H1 (cell line): Measurements from ENCODE around the gene XKR8. TPM values are rescaled to one million over a fixed set of nuclear protein-coding genes. Genes with fewer than 3 reads are reported as not detected.

Source experiments
- CTCF ChIA-PET: fragments of 300-600 bp; sonication (Branson Sonifier 250); formaldehyde crosslinking; loops from one replicate; lab custom pipeline; 2021; ENCODE audit not compliant: partially characterized antibody; lab: Charles Lee
- POLR2A ChIA-PET: fragments of 300-600 bp; sonication (Branson Sonifier 250); formaldehyde crosslinking; loops from one replicate; lab custom pipeline; 2021; ENCODE audit warnings: inconsistent platforms; ENCODE audit not compliant: partially characterized antibody; lab: Charles Lee
- DNase-seq, 2 experiments: peaks; one replicate each; pipeline versions ENCODE4 v3.0.0 to v3.0.0-alpha.2; 2010 to 2022; ENCODE audit warnings: low spot score in 2 of 2, low read depth in 1 of 2, mixed read lengths in 1 of 2
- FAIRE-seq: peaks from 2 replicates; lab custom pipeline; 2011; peaks lifted over from hg19 to GRCh38; lab: Jason Lieb, UNC
- H2AFZ ChIP-seq: 2 replicates; pipeline ENCODE4 v1.8.1; 2012; ENCODE audit warnings: low read length, inconsistent platforms
- H2AK5ac ChIP-seq: 2 replicates; pipeline ENCODE4 v1.6.1; 2013; ENCODE audit warnings: low read depth, low read length
- H2BK120ac ChIP-seq: replicated peaks from 2 replicates; pipeline ENCODE3; 2013; ENCODE audit warnings: low read depth, low read length, inconsistent platforms
- H2BK12ac ChIP-seq: 2 replicates; pipeline ENCODE4 v1.6.1; 2013; ENCODE audit warnings: low read depth, low read length
- H2BK15ac ChIP-seq: 2 replicates; pipeline ENCODE4 v1.6.1; 2013; ENCODE audit warnings: low read length
- H2BK20ac ChIP-seq: 2 replicates; pipeline ENCODE4 v1.6.1; 2013; ENCODE audit warnings: low read length
- H2BK5ac ChIP-seq: 2 replicates; pipeline ENCODE4 v1.6.1; 2013; ENCODE audit warnings: low read depth, low read length
- H3K14ac ChIP-seq: 2 replicates; pipeline ENCODE4 v1.6.1; 2013; ENCODE audit warnings: inconsistent platforms; ENCODE audit not compliant: insufficient read length
- H3K18ac ChIP-seq: 2 replicates; pipeline ENCODE4 v1.6.1; 2013; ENCODE audit warnings: low read length; ENCODE audit errors: extremely low read depth
- H3K23ac ChIP-seq: 2 replicates; pipeline ENCODE4 v1.6.1; 2013; ENCODE audit warnings: inconsistent platforms; ENCODE audit not compliant: insufficient read length
- H3K23me2 ChIP-seq: 2 replicates; pipeline ENCODE4 v1.6.1; 2013; ENCODE audit warnings: low read depth, low read length
- H3K27ac ChIP-seq: 2 replicates; pipeline ENCODE4 v1.6.1; 2011; ENCODE audit warnings: low read depth, low read length, inconsistent platforms
- H3K27me3 ChIP-seq, 4 experiments: replicated peaks in 1 of 4; 1 replicate in 1 of 4; 2 replicates in 3 of 4; pipeline versions ENCODE4 v1.6.1 to v1.8.1; 2011 to 2013; ENCODE audit warnings: low read length in 3 of 4, mild to moderate bottlenecking in 3 of 4, inconsistent platforms in 2 of 4, mixed read lengths in 2 of 4, moderate library complexity in 1 of 4; ENCODE audit not compliant: control insufficient read depth in 3 of 4, insufficient read depth in 3 of 4; ENCODE audit errors: extremely low read depth in 1 of 4
- H3K36me3 ChIP-seq, 4 experiments: 2 replicates each; pipeline versions ENCODE4 v1.6.1 to v1.8.1; 2011 to 2013; ENCODE audit warnings: mild to moderate bottlenecking in 4 of 4, low read length in 3 of 4, moderate library complexity in 2 of 4, control low read depth in 1 of 4, inconsistent platforms in 1 of 4; ENCODE audit not compliant: insufficient read depth in 4 of 4, control insufficient read depth in 2 of 4
- H3K4ac ChIP-seq: replicated peaks from 2 replicates; pipeline ENCODE3; 2013; ENCODE audit warnings: low read length, low read depth, mixed read lengths, inconsistent platforms; ENCODE audit not compliant: insufficient read length
- H3K4me1 ChIP-seq, 4 experiments: replicated peaks in 1 of 4; 1 replicate in 1 of 4; 2 replicates in 3 of 4; pipeline versions ENCODE4 v1.6.1 to v1.8.1; 2011 to 2013; ENCODE audit warnings: low read length in 3 of 4, inconsistent platforms in 2 of 4, mixed read lengths in 1 of 4; ENCODE audit not compliant: insufficient read depth in 4 of 4, control insufficient read depth in 3 of 4
- H3K4me2 ChIP-seq, 2 experiments: 2 replicates each; pipeline versions ENCODE4 v1.6.1 to v1.8.1; 2011 to 2013; ENCODE audit warnings: low read depth in 2 of 2, low read length in 2 of 2, control low read depth in 1 of 2, inconsistent platforms in 1 of 2, mild to moderate bottlenecking in 1 of 2; ENCODE audit not compliant: insufficient read depth in 1 of 2
- H3K4me3 ChIP-seq, 4 experiments: fragments of 200-600, 300-600 bp in 1 of 4; sonication (generic), shearing (Covaris generic), sonication (Bioruptor Twin) in 1 of 4; 2 replicates each; pipeline versions ENCODE4 v1.5.1 to v1.8.1; 2011 to 2016; ENCODE audit warnings: low read length in 4 of 4, low read depth in 3 of 4, control low read depth in 2 of 4, inconsistent platforms in 2 of 4, mild to moderate bottlenecking in 2 of 4, mixed read lengths in 1 of 4, moderate library complexity in 1 of 4; ENCODE audit not compliant: insufficient read depth in 2 of 4; ENCODE audit errors: extremely low read depth in 1 of 4
- H3K56ac ChIP-seq: replicated peaks from 2 replicates; pipeline ENCODE3; 2013; ENCODE audit warnings: low read depth, mild to moderate bottlenecking, mixed read lengths, low read length, inconsistent platforms; ENCODE audit not compliant: insufficient read length
- H3K79me1 ChIP-seq: 2 replicates; pipeline ENCODE4 v1.6.1; 2013; ENCODE audit warnings: low read depth, low read length, control low read depth
- H3K79me2 ChIP-seq, 2 experiments: 2 replicates each; pipeline versions ENCODE4 v1.6.1 to v1.8.1; 2012 to 2013; ENCODE audit warnings: low read length in 2 of 2, mild to moderate bottlenecking in 2 of 2, inconsistent platforms in 1 of 2; ENCODE audit not compliant: insufficient read depth in 2 of 2, control insufficient read depth in 1 of 2
- H3K9ac ChIP-seq, 4 experiments: replicated peaks in 1 of 4; 1 replicate in 1 of 4; 2 replicates in 3 of 4; pipeline versions ENCODE4 v1.6.1 to v1.8.1; 2011 to 2013; ENCODE audit warnings: low read depth in 3 of 4, low read length in 3 of 4, control low read depth in 2 of 4, mild to moderate bottlenecking in 2 of 4, moderate library complexity in 2 of 4, inconsistent platforms in 1 of 4; ENCODE audit errors: extremely low read depth in 1 of 4
- H3K9me3 ChIP-seq, 2 experiments: 2 replicates each; pipeline versions ENCODE4 v1.6.1 to v1.8.1; 2012 to 2013; ENCODE audit warnings: mild to moderate bottlenecking in 2 of 2, moderate library complexity in 2 of 2, control low read depth in 1 of 2, inconsistent platforms in 1 of 2, low read depth in 1 of 2, low read length in 1 of 2, mixed read lengths in 1 of 2; ENCODE audit not compliant: insufficient read depth in 2 of 2
- H4K20me1 ChIP-seq, 2 experiments: replicated peaks in 1 of 2; 2 replicates each; pipeline versions ENCODE3 to v1.8.1; 2011 to 2013; ENCODE audit warnings: inconsistent platforms in 2 of 2, low read length in 2 of 2, mild to moderate bottlenecking in 1 of 2; ENCODE audit not compliant: insufficient read depth in 2 of 2, control insufficient read depth in 1 of 2
- H4K5ac ChIP-seq: 2 replicates; pipeline ENCODE4 v1.6.1; 2013; ENCODE audit warnings: low read length, low read depth, mixed read lengths, inconsistent platforms; ENCODE audit not compliant: insufficient read length
- H4K8ac ChIP-seq: 2 replicates; pipeline ENCODE4 v1.8.0; 2013; ENCODE audit warnings: mild to moderate bottlenecking, moderate library complexity, low read length, inconsistent platforms; ENCODE audit not compliant: insufficient read depth; ENCODE audit errors: extremely low read depth
- H4K91ac ChIP-seq: replicated peaks from 2 replicates; pipeline ENCODE3; 2013; ENCODE audit warnings: low read length, mixed read lengths, inconsistent platforms; ENCODE audit not compliant: insufficient read length
- BRCA1 ChIP-seq: IDR thresholded peaks from 2 replicates; pipeline ENCODE4 v1.6.1; 2012; ENCODE audit warnings: low read depth, low read length, improper control_type of control experiment
- CHD2 ChIP-seq: IDR thresholded peaks from 2 replicates; pipeline ENCODE4 v1.6.1; 2012; ENCODE audit warnings: low read length, improper control_type of control experiment
- TBP ChIP-seq: IDR thresholded peaks from 2 replicates; pipeline ENCODE4 v1.6.1; 2011; ENCODE audit warnings: low read depth, low read length, improper control_type of control experiment
- TEAD4 ChIP-seq: IDR thresholded peaks from 2 replicates; pipeline ENCODE4 v1.6.1; 2012; ENCODE audit warnings: low read depth, low read length, inconsistent platforms, mixed read lengths
- WGBS, 2 experiments: shearing (Covaris generic) in 1 of 2; methylation state at CpG; one replicate each; pipeline versions ENCODE4 v1.1.6 to v1.1.7; 2013 to 2015; ENCODE audit warnings: low lambda C conversion rate in 2 of 2, mixed read lengths in 2 of 2, inconsistent platforms in 1 of 2, low coverage in 1 of 2, missing lambda C conversion rate in 1 of 2; ENCODE audit not compliant: insufficient replicate concordance in 2 of 2, insufficient coverage in 1 of 2, insufficient read length in 1 of 2; ENCODE audit errors: extremely low coverage in 1 of 2, missing lambda C conversion rate in 1 of 2; 5-methylcytosine and 5-hydroxymethylcytosine counted together
- polyA plus RNA-seq, 7 experiments: library from polyadenylated mRNA; depleted of rRNA in 3 of 7; stranded (reverse) in 5 of 7; unstranded in 2 of 7; fragments of >200 nt in 5 of 7; fragments of 200-250 nt in 2 of 7; gene quantifications; 1 replicate in 5 of 7; 2 replicates in 1 of 7; 4 replicates in 1 of 7; pipeline versions ENCODE4 v1.2.1 to v1.2.3, GENCODE V29; 2011 to 2013; ENCODE audit warnings: missing spikeins in 2 of 7, mixed read lengths in 2 of 7
- total RNA-seq: library from RNA; stranded (reverse); fragmentation: NEBNext Ultra II Directional; extraction: Animal tissue kit (Norgen Biotek cat#: 25700); gene quantifications from 2 replicates; pipeline ENCODE4 v1.2.1, GENCODE V29; 2021

Gene XKR8
- total and polyA plus RNA-seq, 2 of the 8 experiments (the other 6 are each of a cell fraction or from before 2014, with no cell fraction given), result 14.2 to 16.3 TPM

- no peaks in the 10 kb centered on the region for H3K23me2 ChIP-seq
- no peak overlapping the region for H3K4me2 ChIP-seq
- no peaks in the 10 kb centered on the region for H4K20me1 ChIP-seq
- POLR2A ChIA-PET, result interaction anchor here (0.6 to 1.0 kb wide), 4 partner anchors 9 to 115 kb away, joined by 3 to 4 read pairs (median 3); partner anchors contain the start of gene EYA3
- no peak overlapping the region for H2AFZ ChIP-seq
- no peak overlapping the region for H2BK5ac ChIP-seq
- no peak overlapping the region for H4K8ac ChIP-seq
- no peak overlapping the region for H3K18ac ChIP-seq
- no peaks in the 10 kb centered on the region for H3K79me1 ChIP-seq
- FAIRE-seq, result no peak
- no peaks in the 10 kb centered on the region for H3K27me3 ChIP-seq
- H3K23ac ChIP-seq, result no peak overlapping the region
- no peak overlapping the region for H4K5ac ChIP-seq
- no peak overlapping the region for H3K4me3 ChIP-seq
- TF ChIP-seq CHD2 (no peak), BRCA1 (no peak), TBP (no peak), TEAD4 (no peak)
- no peak overlapping the region for H3K4ac ChIP-seq
- H3K56ac ChIP-seq, result no peak overlapping the region
- CTCF ChIA-PET, result interaction anchor here (0.6 to 2.3 kb wide), 11 partner anchors 11 to 1118 kb away, joined by 3 to 8 read pairs (median 3); partner anchors contain the start of gene XKR8
- no peak overlapping the region for H2BK12ac ChIP-seq
- H4K91ac ChIP-seq, result no peak overlapping the region
- no peaks in the 10 kb centered on the region for H3K79me2 ChIP-seq
- WGBS, 2 experiments, result 92% methylated on average over 4 of the region's 4 CpGs; no CpG with 5 or more reads in 1 of the 2 experiments
- no peak overlapping the region for H2BK15ac ChIP-seq
- H3K4me1 ChIP-seq, result no peaks in the 10 kb centered on the region
- H2BK20ac ChIP-seq, result no peak overlapping the region
- H2AK5ac ChIP-seq, result no peak overlapping the region
- H2BK120ac ChIP-seq, result no peak overlapping the region
- DNase-seq, result no peak
- no peaks in the 10 kb centered on the region for H3K9me3 ChIP-seq
- H3K9ac ChIP-seq, result no peak overlapping the region
- no peak overlapping the region for H3K27ac ChIP-seq
- no peak overlapping the region for H3K14ac ChIP-seq
- H3K36me3 ChIP-seq, result peaks cover 0 to 19% (median 1%) of the 10 kb centered on the region in 4 experiments; a peak in 4 of 8 replicates
Observed at GRCh38 chr1:27973771-27974416, 14.1 kb downstream of the XKR8 start.
